HepG2 (cell line): ENCODE measurements around the gene HSPB2. TPM values are rescaled to one million over a fixed set of nuclear protein-coding genes. Genes with fewer than 3 reads are reported as not detected.

ENCODE experiments used
- AGO2 ChIP-seq: fragments of 200-400 bp; formaldehyde crosslinking; optimal IDR thresholded peaks from 2 replicates; pipeline ENCODE3; 2017; ENCODE audit warnings: mild to moderate bottlenecking, low read depth, low read length, moderate library complexity
- AKAP8 ChIP-seq: sonication (generic); formaldehyde crosslinking; IDR thresholded peaks from 2 replicates; pipeline ENCODE4 v1.5.1; 2020; ENCODE audit warnings: mild to moderate bottlenecking, missing genetic modification reagents
- CBX2 ChIP-seq, 2 experiments: fragments of 200-600 bp in 1 of 2; sonication (generic); formaldehyde crosslinking in 1 of 2; IDR thresholded peaks; 2 replicates each; pipeline versions ENCODE4 v1.7.0 to v1.8.1; 2018 to 2022; ENCODE audit warnings: low read depth in 2 of 2, low read length in 1 of 2, mild to moderate bottlenecking in 1 of 2, missing genetic modification reagents in 1 of 2
- CREM ChIP-seq, 2 experiments: sonication (generic) in 1 of 2; formaldehyde crosslinking in 1 of 2; IDR thresholded peaks; 2 replicates each; pipeline versions ENCODE4 v1.4.0 to v1.6.1; 2016 to 2020; ENCODE audit warnings: antibody characterized with exemption in 1 of 2, mild to moderate bottlenecking in 1 of 2, missing genetic modification reagents in 1 of 2
- HNF4A ChIP-seq: sonication (generic); formaldehyde crosslinking; IDR thresholded peaks from 2 replicates; pipeline ENCODE4 v1.4.0; 2020; ENCODE audit warnings: missing genetic modification reagents
- KDM2A ChIP-seq: sonication (generic); formaldehyde crosslinking; IDR thresholded peaks from 2 replicates; pipeline ENCODE4 v1.4.0; 2020; ENCODE audit warnings: low read depth, missing genetic modification reagents, borderline replicate concordance
- KDM5B ChIP-seq: sonication (generic); formaldehyde crosslinking; IDR thresholded peaks from 2 replicates; pipeline ENCODE4 v1.4.0; 2020; ENCODE audit warnings: missing genetic modification reagents, mild to moderate bottlenecking, borderline replicate concordance
- LCORL ChIP-seq, 2 experiments: fragments of 450-650 bp in 1 of 2; sonication (generic) in 1 of 2; formaldehyde crosslinking in 1 of 2; IDR thresholded peaks; 2 replicates each; pipeline versions ENCODE4 v1.5.0 to v1.6.1; 2017 to 2020; ENCODE audit warnings: antibody characterized with exemption in 1 of 2, missing genetic modification reagents in 1 of 2
- MEIS2 ChIP-seq: sonication (generic); formaldehyde crosslinking; IDR thresholded peaks from 2 replicates; pipeline ENCODE4 v1.9.0; 2021; ENCODE audit warnings: mild to moderate bottlenecking, missing genetic modification reagents
- NRL ChIP-seq: sonication (generic); formaldehyde crosslinking; IDR thresholded peaks from 2 replicates; pipeline ENCODE4 v1.5.0; 2020; ENCODE audit warnings: missing genetic modification reagents, mild to moderate bottlenecking, moderate library complexity, borderline replicate concordance
- SALL1 ChIP-seq: sonication (generic); formaldehyde crosslinking; IDR thresholded peaks from 2 replicates; pipeline ENCODE4 v1.8.0; 2022; ENCODE audit warnings: mild to moderate bottlenecking, missing genetic modification reagents
- SIX4 ChIP-seq: sonication (generic); formaldehyde crosslinking; IDR thresholded peaks from 2 replicates; pipeline ENCODE4 v1.4.0; 2020; ENCODE audit warnings: missing genetic modification reagents
- SNAI1 ChIP-seq: sonication (generic); formaldehyde crosslinking; IDR thresholded peaks from 2 replicates; pipeline ENCODE4 v1.5.0; 2020; ENCODE audit warnings: mild to moderate bottlenecking, missing genetic modification reagents, borderline replicate concordance
- SNRNP70 ChIP-seq: fragments of 200-400 bp; formaldehyde crosslinking; IDR thresholded peaks from 2 replicates; pipeline ENCODE4 v1.6.1; 2017; ENCODE audit warnings: mild to moderate bottlenecking, low read depth, low read length, moderate library complexity
- ZNF138 ChIP-seq: sonication (generic); formaldehyde crosslinking; IDR thresholded peaks from 2 replicates; pipeline ENCODE4 v1.5.0; 2020; ENCODE audit warnings: mild to moderate bottlenecking, low read depth, missing genetic modification reagents
- ZNF274 ChIP-seq: sonication (generic); formaldehyde crosslinking; IDR thresholded peaks from 2 replicates; pipeline ENCODE4 v1.5.1; 2020; ENCODE audit warnings: mild to moderate bottlenecking, missing genetic modification reagents
- ZNF331 ChIP-seq: sonication (generic); formaldehyde crosslinking; IDR thresholded peaks from 2 replicates; pipeline ENCODE4 v1.4.0; 2020; ENCODE audit warnings: missing genetic modification reagents
- ZNF33B ChIP-seq: sonication (generic); formaldehyde crosslinking; IDR thresholded peaks from 2 replicates; pipeline ENCODE4 v1.5.1; 2020; ENCODE audit warnings: mild to moderate bottlenecking, missing genetic modification reagents
- ZNF354B ChIP-seq: sonication (generic); formaldehyde crosslinking; IDR thresholded peaks from 2 replicates; pipeline ENCODE4 v1.8.0; 2022; ENCODE audit warnings: mild to moderate bottlenecking, missing genetic modification reagents
- ZNF790 ChIP-seq: sonication (generic); formaldehyde crosslinking; IDR thresholded peaks from 2 replicates; pipeline ENCODE4 v1.8.0; 2022; ENCODE audit warnings: missing genetic modification reagents, mild to moderate bottlenecking, borderline replicate concordance
- polyA plus RNA-seq, 8 experiments: library from polyadenylated mRNA; depleted of rRNA in 3 of 8; stranded (reverse) in 7 of 8; unstranded in 1 of 8; fragments of >200 nt; fragmentation: Illumina TruSeq in 4 of 8; extraction: Trizol in 4 of 8; gene quantifications; 2 replicates each; pipeline versions ENCODE4 v1.2.1 to v1.2.3, GENCODE V29; 2011 to 2016; ENCODE audit warnings: low read depth in 4 of 8, missing spikeins in 1 of 8, mixed read lengths in 1 of 8; ENCODE audit not compliant: insufficient read depth in 1 of 8
- total RNA-seq, 5 experiments: library from RNA; depleted of rRNA; stranded (reverse); fragments of >200 nt; fragmentation: Illumina TruSeq; extraction: Trizol; gene quantifications; 2 replicates each; pipeline ENCODE4 v1.2.3, GENCODE V29; 2016; ENCODE audit warnings: low read depth in 1 of 5
- TF ChIP-seq, protein P1 (sequence below): sonication (generic); formaldehyde crosslinking; IDR thresholded peaks from 2 replicates; pipeline ENCODE4 v1.5.1; 2020; ENCODE audit warnings: mild to moderate bottlenecking, missing genetic modification reagents, moderate library complexity
- TF ChIP-seq, protein P2 (sequence below): sonication (generic); IDR thresholded peaks from 2 replicates; pipeline ENCODE4 v1.6.1; 2016; ENCODE audit warnings: low read depth, borderline replicate concordance
- TF ChIP-seq, protein P3 (sequence below): IDR thresholded peaks from 2 replicates; pipeline ENCODE4 v1.6.1; 2016; ENCODE audit warnings: mild to moderate bottlenecking

Gene HSPB2
- total and polyA plus RNA-seq, 2 of the 13 experiments (the other 11 are each of a cell fraction or from before 2014, with no cell fraction given) = 0.04 TPM; not detected in 1

DNA sequence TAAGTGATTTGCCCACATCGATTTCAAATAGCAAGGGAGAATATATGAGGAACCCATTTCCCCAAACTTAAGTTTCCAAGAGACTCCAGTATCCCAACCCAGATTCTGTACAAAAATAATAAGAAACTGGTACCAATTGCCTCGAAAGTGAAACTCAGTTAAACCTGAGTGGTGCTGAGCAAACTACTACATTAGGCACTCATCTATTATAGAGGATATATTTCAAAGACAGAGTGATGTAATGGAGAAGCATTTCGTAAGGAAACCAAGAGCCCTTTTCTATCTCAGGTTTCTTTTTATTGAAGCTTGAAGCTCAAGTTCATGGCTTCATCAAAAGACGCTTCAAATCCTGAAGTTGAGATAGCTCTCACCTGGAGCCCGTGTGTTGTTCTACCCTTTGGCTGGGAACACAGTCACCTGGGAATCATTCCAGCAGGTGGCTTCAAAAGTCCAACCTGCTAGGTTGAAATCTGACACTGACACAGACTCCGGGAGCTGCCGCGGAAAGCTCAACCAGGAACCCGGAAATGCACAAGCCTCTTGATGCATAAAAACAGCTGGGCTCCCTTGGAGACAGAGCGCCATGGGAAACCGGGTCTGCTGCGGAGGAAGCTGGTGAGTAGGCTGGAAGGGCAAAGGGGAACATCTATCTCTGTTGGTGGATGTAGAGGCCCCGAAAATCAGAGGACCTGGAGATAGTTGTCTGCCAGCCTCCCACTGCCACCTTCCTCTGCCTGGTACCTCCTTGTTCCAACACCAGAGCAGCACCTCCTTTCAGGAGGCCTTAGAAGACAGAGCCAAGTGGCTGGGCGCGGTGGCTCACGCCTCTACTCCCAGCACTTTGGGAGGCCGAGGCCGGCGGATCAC is 6.1 kb downstream of the HSPB2 start, which contains the start of gene C11orf52 (continued):
- TF ChIP-seq, protein P1, sequence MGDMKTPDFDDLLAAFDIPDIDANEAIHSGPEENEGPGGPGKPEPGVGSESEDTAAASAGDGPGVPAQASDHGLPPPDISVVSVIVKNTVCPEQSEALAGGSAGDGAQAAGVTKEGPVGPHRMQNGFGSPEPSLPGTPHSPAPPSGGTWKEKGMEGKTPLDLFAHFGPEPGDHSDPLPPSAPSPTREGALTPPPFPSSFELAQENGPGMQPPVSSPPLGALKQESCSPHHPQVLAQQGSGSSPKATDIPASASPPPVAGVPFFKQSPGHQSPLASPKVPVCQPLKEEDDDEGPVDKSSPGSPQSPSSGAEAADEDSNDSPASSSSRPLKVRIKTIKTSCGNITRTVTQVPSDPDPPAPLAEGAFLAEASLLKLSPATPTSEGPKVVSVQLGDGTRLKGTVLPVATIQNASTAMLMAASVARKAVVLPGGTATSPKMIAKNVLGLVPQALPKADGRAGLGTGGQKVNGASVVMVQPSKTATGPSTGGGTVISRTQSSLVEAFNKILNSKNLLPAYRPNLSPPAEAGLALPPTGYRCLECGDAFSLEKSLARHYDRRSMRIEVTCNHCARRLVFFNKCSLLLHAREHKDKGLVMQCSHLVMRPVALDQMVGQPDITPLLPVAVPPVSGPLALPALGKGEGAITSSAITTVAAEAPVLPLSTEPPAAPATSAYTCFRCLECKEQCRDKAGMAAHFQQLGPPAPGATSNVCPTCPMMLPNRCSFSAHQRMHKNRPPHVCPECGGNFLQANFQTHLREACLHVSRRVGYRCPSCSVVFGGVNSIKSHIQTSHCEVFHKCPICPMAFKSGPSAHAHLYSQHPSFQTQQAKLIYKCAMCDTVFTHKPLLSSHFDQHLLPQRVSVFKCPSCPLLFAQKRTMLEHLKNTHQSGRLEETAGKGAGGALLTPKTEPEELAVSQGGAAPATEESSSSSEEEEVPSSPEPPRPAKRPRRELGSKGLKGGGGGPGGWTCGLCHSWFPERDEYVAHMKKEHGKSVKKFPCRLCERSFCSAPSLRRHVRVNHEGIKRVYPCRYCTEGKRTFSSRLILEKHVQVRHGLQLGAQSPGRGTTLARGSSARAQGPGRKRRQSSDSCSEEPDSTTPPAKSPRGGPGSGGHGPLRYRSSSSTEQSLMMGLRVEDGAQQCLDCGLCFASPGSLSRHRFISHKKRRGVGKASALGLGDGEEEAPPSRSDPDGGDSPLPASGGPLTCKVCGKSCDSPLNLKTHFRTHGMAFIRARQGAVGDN (CRISPR knock-in tag) = peak; percentile 70
- TF ChIP-seq ZNF331 (0 out of 2 replicates have a peak, but pooled peaks have one; percentile 27), MEIS2 (0 out of 2 replicates have a peak, but pooled peaks have one; percentile 44), LCORL (IDR thresholded peaks at IDR 0.05) (no peak), LCORL (CRISPR knock-in tag; IDR thresholded peaks at IDR 0.05) (peak; percentile 51), HNF4A (CRISPR knock-in tag) (peak; percentile 69), ZNF33B (no peak), AGO2 (no peak), SNRNP70 (no peak), KDM5B (peak; percentile 59; the same call in 1 of the 2 replicates), ZNF354B (CRISPR knock-in tag) (no peak), SALL1 (peak; percentile 45), NRL (CRISPR knock-in tag) (0 out of 2 replicates have a peak, but pooled peaks have one; percentile 57), SIX4 (CRISPR knock-in tag) (peak; percentile 98), SNAI1 (CRISPR knock-in tag) (no peak), KDM2A (CRISPR knock-in tag) (peak; percentile 61; the same call in 1 of the 2 replicates), ZNF790 (CRISPR knock-in tag) (no peak), AKAP8 (no peak), ZNF274 (CRISPR knock-in tag) (peak; percentile 51; the same call in 1 of the 2 replicates), CBX2 (IDR thresholded peaks at IDR 0.05; ENCODE audit: low read depth, low read length) (no peak), CBX2 (CRISPR knock-in tag; IDR thresholded peaks at IDR 0.05; ENCODE audit: low read depth) (no peak), CREM (IDR thresholded peaks at IDR 0.05) (peak; percentile 27), CREM (CRISPR knock-in tag; IDR thresholded peaks at IDR 0.05) (no peak), ZNF138 (CRISPR knock-in tag) (no peak)
- TF ChIP-seq, protein P2, sequence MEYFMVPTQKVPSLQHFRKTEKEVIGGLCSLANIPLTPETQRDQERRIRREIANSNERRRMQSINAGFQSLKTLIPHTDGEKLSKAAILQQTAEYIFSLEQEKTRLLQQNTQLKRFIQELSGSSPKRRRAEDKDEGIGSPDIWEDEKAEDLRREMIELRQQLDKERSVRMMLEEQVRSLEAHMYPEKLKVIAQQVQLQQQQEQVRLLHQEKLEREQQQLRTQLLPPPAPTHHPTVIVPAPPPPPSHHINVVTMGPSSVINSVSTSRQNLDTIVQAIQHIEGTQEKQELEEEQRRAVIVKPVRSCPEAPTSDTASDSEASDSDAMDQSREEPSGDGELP = peak; percentile 98
- TF ChIP-seq, protein P3, sequence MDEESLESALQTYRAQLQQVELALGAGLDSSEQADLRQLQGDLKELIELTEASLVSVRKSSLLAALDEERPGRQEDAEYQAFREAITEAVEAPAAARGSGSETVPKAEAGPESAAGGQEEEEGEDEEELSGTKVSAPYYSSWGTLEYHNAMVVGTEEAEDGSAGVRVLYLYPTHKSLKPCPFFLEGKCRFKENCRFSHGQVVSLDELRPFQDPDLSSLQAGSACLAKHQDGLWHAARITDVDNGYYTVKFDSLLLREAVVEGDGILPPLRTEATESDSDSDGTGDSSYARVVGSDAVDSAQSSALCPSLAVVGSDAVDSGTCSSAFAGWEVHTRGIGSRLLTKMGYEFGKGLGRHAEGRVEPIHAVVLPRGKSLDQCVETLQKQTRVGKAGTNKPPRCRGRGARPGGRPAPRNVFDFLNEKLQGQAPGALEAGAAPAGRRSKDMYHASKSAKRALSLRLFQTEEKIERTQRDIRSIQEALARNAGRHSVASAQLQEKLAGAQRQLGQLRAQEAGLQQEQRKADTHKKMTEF (CRISPR knock-in tag) = peak; percentile 70
